Ascending aorta (tissue), 2 donors: ENCODE results near the gene SPINT2. TPM values are rescaled to one million over a fixed set of nuclear protein-coding genes. Genes with fewer than 3 reads are reported as not detected.
"Not testable (repeated sequence)": the region's sequence is repeated elsewhere in the genome, so short reads cannot be mapped to it uniquely, and the experiment has no call there.

Experiments
- DNase-seq, 2 donors: peaks; one replicate each; pipeline ENCODE4 v3.0.0-alpha.2; 2019; ENCODE audit warnings: low spot score in 2 of 2
- H3K27ac ChIP-seq, 2 donors: fragments of 200-600 bp; sonication (generic); one replicate each; pipeline ENCODE4 v1.5.1; 2016 to 2017; ENCODE audit warnings: mild to moderate bottlenecking in 1 of 2
- H3K27me3 ChIP-seq: fragments of 200-600 bp; sonication (generic); one replicate; pipeline ENCODE4 v1.5.1; 2017
- H3K36me3 ChIP-seq, 2 donors: fragments of 200-600 bp; sonication (generic); one replicate each; pipeline ENCODE4 v1.5.1; 2016
- H3K4me1 ChIP-seq, 2 donors: fragments of 200-600 bp; sonication (generic); one replicate each; pipeline ENCODE4 v1.5.1; 2016 to 2017; ENCODE audit warnings: mild to moderate bottlenecking in 1 of 2
- H3K4me3 ChIP-seq, 2 donors: fragments of 200-600 bp; sonication (generic); one replicate each; pipeline ENCODE4 v1.5.1; 2016 to 2017; ENCODE audit warnings: mild to moderate bottlenecking in 1 of 2
- H3K9me3 ChIP-seq, 2 donors: fragments of 200-600 bp; sonication (generic); one replicate each; pipeline ENCODE4 v1.5.1; 2016
- CTCF ChIP-seq, 3 experiments: fragments of 200-600 bp in 2 of 3; fragments of 450-650 bp in 1 of 3; sonication (generic) in 2 of 3; IDR thresholded peaks; one replicate each; pipeline ENCODE4 v1.5.1; 2016 to 2019; ENCODE audit warnings: antibody characterized with exemption in 3 of 3, mild to moderate bottlenecking in 1 of 3, moderate library complexity in 1 of 3
- intact Hi-C: fragments of 100-400 bp; cut with DNase I; formaldehyde crosslinking; loops from one replicate; pipeline ENCODE4 v1.15.1; 2023
- total RNA-seq: library from RNA; depleted of rRNA; stranded (reverse); fragments of >200 nt; gene quantifications from one replicate; pipeline ENCODE4 v1.1.0, GENCODE V29; 2016

The SPINT2 gene
- total RNA-seq, 1 donor from 2014 or later = 193 TPM

DNA sequence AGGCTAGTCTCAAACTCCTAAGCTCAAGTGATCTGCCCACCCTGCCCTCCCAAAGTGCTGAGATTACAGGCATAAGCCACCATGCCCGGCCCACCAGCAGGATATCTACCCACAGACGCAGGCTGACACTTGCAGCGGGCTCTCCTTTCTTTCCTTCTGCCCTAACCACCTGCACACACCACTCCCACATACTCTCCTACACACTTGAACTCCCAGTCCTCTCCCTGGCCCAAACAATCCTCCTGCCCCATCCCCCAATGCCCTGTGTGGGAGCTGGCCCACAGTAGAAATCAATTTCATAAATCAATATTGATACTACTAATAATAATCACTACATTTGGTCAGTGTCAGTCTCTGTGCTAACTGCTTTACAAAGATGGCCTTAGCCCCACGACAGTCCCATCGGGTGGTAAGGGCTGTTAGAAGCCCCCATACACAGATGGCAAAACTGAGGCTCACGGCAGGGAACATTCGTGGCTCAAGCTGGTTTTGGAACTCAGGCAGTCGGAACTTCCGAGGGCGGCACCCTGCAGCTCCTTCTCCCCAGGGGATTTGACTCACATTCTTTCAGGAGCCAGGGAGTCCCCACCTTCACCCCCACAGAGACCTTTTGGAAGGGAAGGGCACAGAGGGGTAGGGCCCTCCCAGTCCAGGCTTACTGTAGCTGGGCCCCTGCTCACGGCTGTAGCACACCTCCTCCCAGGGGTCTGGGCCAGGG is 36.9 kb upstream of the SPINT2 start:
- TF ChIP-seq CTCF (IDR thresholded peaks at IDR 0.05) = no peak
- intact Hi-C loops = loop anchor here (5.0 kb wide), 2 partner anchors 85 to 325 kb away; no protein-coding TSS in a partner anchor
- Histone ChIP-seq H3K27me3 (peaks cover 39% of the 10 kb centered on the region), H3K36me3 (no peaks in the 10 kb centered on the region), H3K4me3 (no peak overlapping the region), H3K9me3 (no peaks in the 10 kb centered on the region), H3K27ac (no peak overlapping the region), H3K4me1 (peaks cover 15 to 17% of the 10 kb centered on the region in 2 donors)
- DNase-seq = no peak

- no peaks in the 10 kb centered on the region for H3K9me3 ChIP-seq
- H3K27me3 ChIP-seq = peaks cover 39% of the 10 kb centered on the region
- no peaks in the 10 kb centered on the region for H3K36me3 ChIP-seq
- H3K4me3 ChIP-seq = peak overlapping the region; percentile 13 to 45
- no peak for DNase-seq
- H3K27ac ChIP-seq = no peak overlapping the region
- intact Hi-C loops = loop anchor here (5.0 kb wide), 2 partner anchors 86 to 326 kb away; no protein-coding TSS in a partner anchor
- no peak for TF ChIP-seq CTCF (IDR thresholded peaks at IDR 0.05)
- peaks cover 15 to 17% of the 10 kb centered on the region in 2 donors for H3K4me1 ChIP-seq
These were observed 36.4 kb upstream of the SPINT2 start for GRCh38 chr19:38228005-38228377.

- intact Hi-C loops = loop anchor here (5.0 kb wide), 2 partner anchors 86 to 326 kb away; no protein-coding TSS in a partner anchor
- H3K27ac ChIP-seq = no peak overlapping the region
- H3K9me3 ChIP-seq = no peaks in the 10 kb centered on the region
- no peak for DNase-seq
- TF ChIP-seq CTCF (IDR thresholded peaks at IDR 0.05) = no peak
- no peaks in the 10 kb centered on the region for H3K36me3 ChIP-seq
- peaks cover 15 to 17% of the 10 kb centered on the region in 2 donors for H3K4me1 ChIP-seq
- peaks cover 38% of the 10 kb centered on the region for H3K27me3 ChIP-seq
- peak overlapping the region; percentile 13 to 45 for H3K4me3 ChIP-seq
These were observed 35.6 kb upstream of the SPINT2 start for GRCh38 chr19:38228491-38229439.

DNA sequence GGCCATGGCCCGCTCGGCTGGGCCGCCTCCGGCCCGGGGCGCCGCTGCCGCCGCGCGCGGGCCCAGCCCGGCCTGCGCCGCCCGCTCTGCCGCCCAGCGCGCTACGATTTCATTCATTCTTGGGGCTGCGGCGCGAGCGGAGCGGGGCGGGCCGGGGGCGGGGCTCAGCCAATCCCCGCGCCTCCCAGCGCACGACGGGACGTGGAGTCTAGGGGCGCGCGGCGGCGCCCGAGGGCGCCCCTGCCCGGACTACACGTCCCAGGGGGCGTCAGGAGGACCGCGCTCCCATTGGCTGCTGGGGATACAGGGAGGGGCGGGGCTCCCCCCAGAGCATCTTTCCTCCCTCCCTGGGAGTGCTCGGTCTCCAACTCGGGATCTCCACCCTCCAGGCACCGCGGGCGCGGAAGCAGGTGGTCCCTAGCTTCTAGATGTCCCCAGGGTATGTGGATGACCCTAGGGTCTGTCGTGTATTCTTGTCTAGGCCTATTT is 34.7 kb upstream of the SPINT2 start:
- H3K27me3 ChIP-seq = peaks cover 32% of the 10 kb centered on the region
- H3K9me3 ChIP-seq = no peaks in the 10 kb centered on the region
- intact Hi-C loops = loop anchor here (5.0 kb wide), 3 partner anchors 87 to 327 kb away; partner anchors contain the start of gene PSMD8
- no peak overlapping the region for H3K27ac ChIP-seq
- H3K4me3 ChIP-seq = peak overlapping the region in 1 of 2 donors; percentile 45
- peaks cover 11 to 12% of the 10 kb centered on the region in 2 donors for H3K4me1 ChIP-seq
- peak in 1 of 2 donors; percentile 77 for DNase-seq
- no peaks in the 10 kb centered on the region for H3K36me3 ChIP-seq
- TF ChIP-seq CTCF (IDR thresholded peaks at IDR 0.05) = no peak

DNA sequence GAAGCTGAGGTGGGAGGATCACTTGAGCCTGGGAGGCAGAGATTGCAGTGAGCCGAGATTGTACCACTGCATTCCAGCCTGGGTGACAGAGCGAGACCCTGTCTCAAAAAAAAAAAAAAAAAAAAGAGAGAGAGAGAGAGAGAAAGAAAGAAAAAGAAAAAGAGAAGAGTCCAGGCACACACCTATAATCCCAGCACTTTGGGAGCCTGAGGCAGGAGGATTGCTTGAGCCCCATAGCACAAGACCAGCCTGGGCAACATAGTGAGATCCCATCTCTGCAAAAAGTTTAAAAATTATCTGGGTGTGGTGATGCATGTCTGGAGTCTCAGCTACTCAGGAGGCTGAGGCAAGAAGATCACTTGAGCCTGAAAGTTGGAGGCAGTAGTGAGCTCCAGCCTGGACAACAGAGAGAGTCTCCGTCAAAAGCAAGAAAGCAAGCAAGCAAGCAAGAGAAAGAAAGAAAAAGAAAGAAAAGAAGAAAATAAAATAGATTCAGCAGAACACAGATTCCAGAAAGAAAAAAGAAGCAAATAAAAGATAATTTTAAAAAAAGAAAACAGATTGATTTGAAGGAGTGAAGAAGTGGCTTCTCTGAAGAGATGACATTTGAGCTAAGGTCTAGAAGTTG is 33.8 kb upstream of the SPINT2 start:
- H3K36me3 ChIP-seq = not testable (repeated sequence)

More for the DNA sequence above, 33.8 kb upstream of the SPINT2 start:
- Histone ChIP-seq H3K4me1 (peaks cover 11 to 12% of the 10 kb centered on the region in 2 donors), H3K27me3 (peaks cover 22% of the 10 kb centered on the region)
- H3K4me3 ChIP-seq, H3K9me3 ChIP-seq, DNase-seq, H3K27ac ChIP-seq: not testable (repeated sequence)
- intact Hi-C loops = loop anchor here (5.0 kb wide), 1 partner anchor 142 kb away; the partner anchor contains the start of gene PSMD8
